Amygdala (tissue), 56 donors: Measurements from ENCODE around the gene SOHLH2.

Source experiments
- DNase-seq, 56 donors: peaks; one replicate each; lab custom pipeline; 2025; lab: John Stamatoyannopoulos, UW

Gene SOHLH2

DNA sequence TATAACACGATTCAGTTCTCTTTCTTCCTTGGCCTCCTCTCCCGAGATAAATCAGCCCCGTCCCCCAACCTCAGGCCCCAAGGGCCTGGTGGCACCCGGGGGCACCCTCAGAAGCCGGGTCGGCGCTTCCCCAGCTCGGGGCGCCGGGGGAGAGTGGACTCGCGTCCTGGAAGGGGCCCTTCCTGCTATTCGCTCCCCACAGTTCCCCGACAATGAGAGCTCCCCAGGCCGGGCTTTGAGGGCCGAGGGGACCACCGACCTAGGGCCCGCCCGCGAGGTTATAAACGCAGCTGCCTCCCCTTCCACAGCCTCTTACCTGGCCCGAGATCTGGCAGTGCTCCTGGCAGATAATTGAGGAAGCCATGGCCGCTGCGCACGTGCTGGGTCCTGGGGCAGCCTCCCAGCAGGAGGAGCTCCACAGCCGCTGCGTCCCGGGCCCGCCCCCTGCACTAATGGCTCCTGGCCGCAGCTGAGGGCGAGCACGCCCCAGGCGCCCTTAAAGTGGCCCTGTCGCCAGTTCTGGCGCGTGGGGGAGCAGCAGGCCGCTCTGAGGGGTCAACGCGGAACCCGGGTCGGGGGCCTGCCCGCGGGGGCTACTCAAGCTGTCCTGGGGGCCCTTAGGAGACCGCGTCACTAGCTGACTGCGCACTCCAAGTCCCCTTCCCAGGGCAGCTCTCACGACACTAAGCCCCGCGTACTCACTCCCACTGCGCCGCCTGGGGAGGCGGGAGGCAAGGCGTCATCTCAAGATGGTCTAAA, at the start of gene SOHLH2:
Gene SOHLH2 (minus strand): TSS at position 394 of the 759 bp plus-strand sequence. CDS start 30 bp downstream, at position 364.
- DNase-seq = no peak

GRCh38 chr13:36261976-36262375, 47.6 kb upstream of the SOHLH2 start:
- no peak for DNase-seq

DNA sequence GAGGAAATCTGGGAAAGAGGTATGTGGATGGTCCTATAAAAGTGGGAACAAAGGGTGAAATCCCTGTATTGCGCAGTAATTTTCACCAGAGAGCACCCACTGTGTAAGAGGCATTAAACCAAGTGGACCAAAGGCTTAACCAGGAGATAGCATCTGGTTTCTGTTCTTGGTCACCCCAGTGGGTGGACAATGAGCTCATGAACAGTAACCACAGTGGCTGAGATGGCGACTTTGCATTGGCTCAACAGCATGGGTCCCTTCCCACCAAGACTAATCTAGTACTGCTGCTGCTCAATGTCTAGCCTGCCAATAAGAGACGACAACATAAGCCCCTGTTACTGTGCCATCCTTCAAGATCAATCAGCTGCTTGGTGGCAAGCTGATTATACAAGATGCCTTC, 46.7 kb upstream of the SOHLH2 start:
- DNase-seq = no peak

DNA sequence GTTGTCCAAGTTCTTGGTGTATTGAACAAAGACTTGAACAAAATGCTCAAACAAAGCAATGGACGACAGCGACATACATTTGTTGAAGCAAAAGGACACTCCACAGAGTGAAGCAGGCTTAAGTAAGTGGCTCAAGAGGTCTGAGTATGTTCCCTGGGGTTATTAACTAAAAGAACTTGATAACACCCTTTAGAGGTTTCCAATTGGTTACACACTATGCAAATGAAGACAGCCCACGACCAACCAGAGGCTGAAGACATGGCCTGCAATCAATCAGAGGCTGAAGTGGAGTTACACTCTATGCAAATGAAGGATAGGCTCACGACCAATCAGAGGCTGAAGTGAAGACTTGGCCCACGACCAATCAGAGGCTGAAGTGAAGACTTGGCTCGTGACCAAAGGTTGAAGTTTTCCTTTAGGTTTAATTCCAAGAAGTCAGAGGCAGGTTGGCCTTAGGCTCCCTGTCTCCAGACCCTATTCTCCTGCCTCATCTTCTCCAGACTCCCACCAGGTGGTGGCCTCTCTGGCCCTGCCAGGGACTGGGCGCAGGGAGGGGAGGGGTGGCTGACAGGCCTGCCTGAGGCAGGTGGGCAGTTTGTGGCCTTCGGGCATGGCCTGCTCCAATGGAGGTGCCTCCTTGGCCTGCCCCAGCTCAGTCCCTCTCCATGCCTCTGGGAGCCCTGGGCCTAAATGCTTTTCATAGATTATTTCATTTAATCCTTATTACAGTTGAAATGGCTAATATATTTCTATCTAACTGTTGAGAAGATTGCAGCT, 45.2 kb upstream of the SOHLH2 start:
- DNase-seq = no peak

GRCh38 chr13:36258831-36259230, 44.5 kb upstream of the SOHLH2 start:
- no peak for DNase-seq

- DNase-seq = no peak
These were observed 37.2 kb upstream of the SOHLH2 start for GRCh38 chr13:36251526-36251925.

GRCh38 chr13:36251017-36251416, 36.7 kb upstream of the SOHLH2 start:
- DNase-seq = no peak

- DNase-seq = no peak
These were observed 34.3 kb upstream of the SOHLH2 start for GRCh38 chr13:36248700-36249099.

DNA sequence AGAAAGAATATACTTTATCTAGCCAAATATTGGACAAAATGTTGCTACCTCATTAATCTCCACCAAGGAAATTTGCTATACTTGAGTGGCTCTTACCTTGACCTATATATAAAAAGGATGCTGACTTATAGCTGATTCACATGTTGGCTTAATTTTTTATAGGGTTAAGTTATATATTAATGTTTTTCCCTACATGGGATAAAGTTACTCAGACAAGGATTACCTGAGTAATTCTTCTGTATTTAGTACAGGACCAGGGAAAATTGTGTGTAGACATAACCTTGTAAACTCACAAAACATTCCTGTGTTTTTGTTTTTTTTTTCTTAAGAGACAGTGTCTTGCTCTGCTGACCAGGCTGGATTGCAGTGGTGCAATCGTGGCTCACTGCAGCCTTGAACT, 30.6 kb upstream of the SOHLH2 start:
- no peak for DNase-seq

GRCh38 chr13:36244073-36244472, 29.7 kb upstream of the SOHLH2 start:
- no peak for DNase-seq

DNA sequence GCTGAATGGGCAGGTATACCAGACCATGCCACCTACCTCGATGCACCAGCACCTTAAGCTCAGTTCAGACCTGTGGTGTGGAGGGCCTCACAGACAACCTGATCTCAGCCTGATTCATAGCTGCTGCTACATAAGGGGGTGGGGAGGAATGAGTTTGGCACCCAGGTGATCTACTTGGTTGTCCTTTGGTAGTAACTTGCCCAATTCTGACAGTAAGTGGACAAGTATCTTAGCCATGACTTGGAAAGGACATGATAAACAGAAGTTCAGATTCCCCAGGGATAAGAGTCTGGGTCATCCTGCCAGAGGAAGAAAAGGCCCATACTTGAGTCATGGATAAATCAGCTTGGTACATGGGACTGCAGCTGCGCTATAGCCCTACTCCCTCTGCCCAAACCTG, 28.4 kb upstream of the SOHLH2 start:
- no peak for DNase-seq

GRCh38 chr13:36231236-36231635, 16.9 kb upstream of the SOHLH2 start:
- DNase-seq = no peak

DNA sequence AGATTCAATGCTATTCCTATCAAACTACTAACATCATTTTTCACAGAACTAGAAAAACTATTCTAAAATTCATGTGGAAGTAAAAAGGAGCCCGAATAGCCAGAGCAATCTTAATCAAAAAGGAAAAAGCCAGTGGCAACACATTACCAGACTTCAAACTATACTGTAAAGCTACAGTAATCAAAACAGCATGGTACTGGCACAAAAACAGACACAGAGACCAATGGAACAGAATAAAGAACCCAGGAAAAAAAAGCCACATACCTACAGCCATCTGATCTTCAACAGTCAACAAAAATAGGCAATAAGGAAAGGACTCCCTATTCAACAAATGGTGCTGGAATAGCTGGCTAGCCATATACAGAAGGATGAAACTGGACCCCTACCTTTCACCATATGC, 10.4 kb upstream of the SOHLH2 start:
- no peak for DNase-seq

GRCh38 chr13:36219883-36220282, 5.5 kb upstream of the SOHLH2 start:
- no peak for DNase-seq

GRCh38 chr13:36217456-36217855, 3.1 kb upstream of the SOHLH2 start:
- no peak for DNase-seq

GRCh38 chr13:36212789-36213188, 1.6 kb downstream of the SOHLH2 start:
- DNase-seq = no peak

DNA sequence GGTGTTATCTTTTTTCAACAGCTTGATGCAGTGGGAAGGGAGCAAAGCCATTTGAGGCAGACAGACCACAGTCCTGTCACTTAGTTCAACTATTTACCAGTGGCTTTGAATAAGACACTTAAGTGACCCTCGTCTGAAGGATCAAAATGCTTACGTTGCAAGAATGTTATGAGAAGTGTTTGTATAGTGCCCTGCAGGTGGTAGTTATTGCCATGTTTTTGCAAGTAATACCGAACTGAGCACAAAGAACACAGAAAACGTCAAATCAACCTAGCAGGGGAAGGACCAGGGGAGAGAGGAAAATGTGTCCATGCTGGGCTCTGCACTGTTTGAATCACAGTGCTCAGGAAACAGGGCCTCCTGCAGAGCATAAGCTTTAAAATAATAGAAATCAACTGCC, 2.8 kb downstream of the SOHLH2 start:
- no peak for DNase-seq

- no peak for DNase-seq
These were observed 3.6 kb downstream of the SOHLH2 start for GRCh38 chr13:36210738-36211137.

GRCh38 chr13:36207672-36208071, 6.7 kb downstream of the SOHLH2 start:
- no peak for DNase-seq

- no peak for DNase-seq
These were observed 21.1 kb downstream of the SOHLH2 start for GRCh38 chr13:36193151-36193855.

- no peak for DNase-seq
These were observed 22.2 kb downstream of the SOHLH2 start for GRCh38 chr13:36192166-36192565.
